GM23338 (cell line): ENCODE results near the gene GNB2. TPM values are rescaled to one million over a fixed set of nuclear protein-coding genes. Genes with fewer than 3 reads are reported as not detected.

ENCODE experiments used
- ATAC-seq: fragments of 200-7000 bp; cut with Tn5 transposase; 3 replicates; pipeline ENCODE4 v1.9.1; 2020
- DNase-seq: peaks from one replicate; pipeline ENCODE4 v3.0.0-alpha.2; 2015; ENCODE audit warnings: low spot score
- H2AFZ ChIP-seq: fragments of 200-600 bp; sonication (generic); 2 replicates; pipeline ENCODE4 v1.8.0; 2016; ENCODE audit warnings: antibody characterized with exemption, mild to moderate bottlenecking, moderate library complexity
- H3F3A ChIP-seq: fragments of 200-600 bp; sonication (generic); replicated peaks from 2 replicates; pipeline ENCODE4 v1.8.0; 2017; ENCODE audit warnings: antibody characterized with exemption, mixed run types, low read depth
- H3K27ac ChIP-seq: fragments of 200-600 bp; sonication (generic); 2 replicates; pipeline ENCODE4 v1.6.1; 2016; ENCODE audit warnings: low read depth
- H3K27me3 ChIP-seq: fragments of 200-600 bp; sonication (generic); 2 replicates; pipeline ENCODE4 v1.8.0; 2016; ENCODE audit warnings: mild to moderate bottlenecking, mixed run types, moderate library complexity; ENCODE audit not compliant: insufficient read depth
- H3K36me3 ChIP-seq: fragments of 200-600 bp; sonication (generic); 2 replicates; pipeline ENCODE4 v1.8.0; 2016; ENCODE audit warnings: mild to moderate bottlenecking; ENCODE audit not compliant: insufficient read depth
- H3K4me1 ChIP-seq: fragments of 200-600 bp; sonication (generic); 2 replicates; pipeline ENCODE4 v1.8.0; 2016; ENCODE audit warnings: mild to moderate bottlenecking, moderate library complexity; ENCODE audit not compliant: insufficient read depth
- H3K4me2 ChIP-seq: fragments of 200-600 bp; sonication (generic); 2 replicates; pipeline ENCODE4 v1.7.1; 2017; ENCODE audit warnings: mixed run types
- H3K4me3 ChIP-seq: fragments of 200-600 bp; sonication (generic); 2 replicates; pipeline ENCODE4 v1.6.1; 2016; ENCODE audit warnings: mixed run types
- H3K79me2 ChIP-seq: fragments of 200-600 bp; sonication (generic); replicated peaks from 2 replicates; pipeline ENCODE4 v1.8.0; 2017; ENCODE audit warnings: mild to moderate bottlenecking; ENCODE audit not compliant: insufficient read depth
- H3K9me2 ChIP-seq: fragments of 200-600 bp; sonication (generic); 2 replicates; pipeline ENCODE4 v1.8.0; 2017; ENCODE audit not compliant: insufficient read depth
- H4K20me1 ChIP-seq: fragments of 200-600 bp; sonication (generic); replicated peaks from 2 replicates; pipeline ENCODE4 v1.8.0; 2017; ENCODE audit warnings: mild to moderate bottlenecking; ENCODE audit not compliant: insufficient read depth
- H3K27ac Mint-ChIP-seq: 2 replicates; pipeline ENCODE4 v1.8.0; 2020; ENCODE audit warnings: inconsistent platforms, mild to moderate bottlenecking, moderate library complexity, mixed read lengths
- H3K27me3 Mint-ChIP-seq: 3 replicates; pipeline ENCODE4 v1.8.0; 2022; ENCODE audit warnings: low read depth, mild to moderate bottlenecking, moderate library complexity, mixed read lengths, inconsistent platforms; ENCODE audit not compliant: insufficient read depth, poor library complexity
- H3K36me3 Mint-ChIP-seq: 3 replicates; pipeline ENCODE4 v1.8.0; 2021; ENCODE audit warnings: low read depth, mild to moderate bottlenecking, inconsistent platforms, moderate library complexity, mixed read lengths
- H3K4me1 Mint-ChIP-seq: 3 replicates; pipeline ENCODE4 v1.8.0; 2020; ENCODE audit warnings: mild to moderate bottlenecking, inconsistent platforms, mixed read lengths
- H3K4me3 Mint-ChIP-seq: 3 replicates; pipeline ENCODE4 v1.8.0; 2021; ENCODE audit warnings: moderate library complexity, mild to moderate bottlenecking, inconsistent platforms, mixed read lengths
- H3K9me3 Mint-ChIP-seq: 3 replicates; pipeline ENCODE4 v1.8.0; 2020; ENCODE audit warnings: moderate library complexity, mild to moderate bottlenecking, inconsistent platforms, mixed read lengths
- CREB1 ChIP-seq: fragments of 250-450 bp; sonication (Bioruptor Pico); IDR thresholded peaks from 2 replicates; pipeline ENCODE4 v1.5.0; 2020; ENCODE audit warnings: low read depth, mild to moderate bottlenecking, moderate library complexity
- CTCF ChIP-seq, 2 experiments: fragments of 200-600 bp in 1 of 2; sonication (generic) in 1 of 2; conservative IDR thresholded peaks; 2 replicates each; pipeline versions ENCODE4 v1.5.1 to v1.6.1; 2016 to 2017; ENCODE audit warnings: antibody characterized with exemption in 2 of 2, low read depth in 2 of 2, mild to moderate bottlenecking in 2 of 2, moderate library complexity in 1 of 2
- EZH2 ChIP-seq: fragments of 200-600 bp; sonication (generic); IDR thresholded peaks from one replicate; pipeline ENCODE4 v1.8.0; 2017; ENCODE audit warnings: antibody characterized with exemption, mild to moderate bottlenecking, low read depth; ENCODE audit not compliant: unreplicated experiment
- JUNB ChIP-seq: IDR thresholded peaks from one replicate; pipeline ENCODE4 v1.6.1; 2016; ENCODE audit warnings: antibody characterized with exemption; ENCODE audit not compliant: unreplicated experiment
- polyA plus RNA-seq: library from polyadenylated mRNA; unstranded; fragments of >200 nt; fragmentation: Nextera tagmentation; extraction: Ambion mirVana; gene quantifications from 2 replicates; pipeline ENCODE4 v1.2.1, GENCODE V29; 2016
- total RNA-seq: library from RNA; depleted of rRNA; stranded (reverse); fragments of >200 nt; shearing (Covaris generic); gene quantifications from 2 replicates; pipeline ENCODE4 v1.2.3, GENCODE V29; 2014
- TF ChIP-seq, protein P1 (sequence below): fragments of 250-450 bp; sonication (Bioruptor Pico); IDR thresholded peaks from 2 replicates; pipeline ENCODE4 v1.5.0; 2020; ENCODE audit warnings: mild to moderate bottlenecking, moderate library complexity

Gene GNB2
- total and polyA plus RNA-seq, 2 experiments from 2014 or later = 112 to 153 TPM

GRCh38 chr7:100692578-100692961 is 19.0 kb downstream of the GNB2 start (continued):
- TF ChIP-seq, protein P1, sequence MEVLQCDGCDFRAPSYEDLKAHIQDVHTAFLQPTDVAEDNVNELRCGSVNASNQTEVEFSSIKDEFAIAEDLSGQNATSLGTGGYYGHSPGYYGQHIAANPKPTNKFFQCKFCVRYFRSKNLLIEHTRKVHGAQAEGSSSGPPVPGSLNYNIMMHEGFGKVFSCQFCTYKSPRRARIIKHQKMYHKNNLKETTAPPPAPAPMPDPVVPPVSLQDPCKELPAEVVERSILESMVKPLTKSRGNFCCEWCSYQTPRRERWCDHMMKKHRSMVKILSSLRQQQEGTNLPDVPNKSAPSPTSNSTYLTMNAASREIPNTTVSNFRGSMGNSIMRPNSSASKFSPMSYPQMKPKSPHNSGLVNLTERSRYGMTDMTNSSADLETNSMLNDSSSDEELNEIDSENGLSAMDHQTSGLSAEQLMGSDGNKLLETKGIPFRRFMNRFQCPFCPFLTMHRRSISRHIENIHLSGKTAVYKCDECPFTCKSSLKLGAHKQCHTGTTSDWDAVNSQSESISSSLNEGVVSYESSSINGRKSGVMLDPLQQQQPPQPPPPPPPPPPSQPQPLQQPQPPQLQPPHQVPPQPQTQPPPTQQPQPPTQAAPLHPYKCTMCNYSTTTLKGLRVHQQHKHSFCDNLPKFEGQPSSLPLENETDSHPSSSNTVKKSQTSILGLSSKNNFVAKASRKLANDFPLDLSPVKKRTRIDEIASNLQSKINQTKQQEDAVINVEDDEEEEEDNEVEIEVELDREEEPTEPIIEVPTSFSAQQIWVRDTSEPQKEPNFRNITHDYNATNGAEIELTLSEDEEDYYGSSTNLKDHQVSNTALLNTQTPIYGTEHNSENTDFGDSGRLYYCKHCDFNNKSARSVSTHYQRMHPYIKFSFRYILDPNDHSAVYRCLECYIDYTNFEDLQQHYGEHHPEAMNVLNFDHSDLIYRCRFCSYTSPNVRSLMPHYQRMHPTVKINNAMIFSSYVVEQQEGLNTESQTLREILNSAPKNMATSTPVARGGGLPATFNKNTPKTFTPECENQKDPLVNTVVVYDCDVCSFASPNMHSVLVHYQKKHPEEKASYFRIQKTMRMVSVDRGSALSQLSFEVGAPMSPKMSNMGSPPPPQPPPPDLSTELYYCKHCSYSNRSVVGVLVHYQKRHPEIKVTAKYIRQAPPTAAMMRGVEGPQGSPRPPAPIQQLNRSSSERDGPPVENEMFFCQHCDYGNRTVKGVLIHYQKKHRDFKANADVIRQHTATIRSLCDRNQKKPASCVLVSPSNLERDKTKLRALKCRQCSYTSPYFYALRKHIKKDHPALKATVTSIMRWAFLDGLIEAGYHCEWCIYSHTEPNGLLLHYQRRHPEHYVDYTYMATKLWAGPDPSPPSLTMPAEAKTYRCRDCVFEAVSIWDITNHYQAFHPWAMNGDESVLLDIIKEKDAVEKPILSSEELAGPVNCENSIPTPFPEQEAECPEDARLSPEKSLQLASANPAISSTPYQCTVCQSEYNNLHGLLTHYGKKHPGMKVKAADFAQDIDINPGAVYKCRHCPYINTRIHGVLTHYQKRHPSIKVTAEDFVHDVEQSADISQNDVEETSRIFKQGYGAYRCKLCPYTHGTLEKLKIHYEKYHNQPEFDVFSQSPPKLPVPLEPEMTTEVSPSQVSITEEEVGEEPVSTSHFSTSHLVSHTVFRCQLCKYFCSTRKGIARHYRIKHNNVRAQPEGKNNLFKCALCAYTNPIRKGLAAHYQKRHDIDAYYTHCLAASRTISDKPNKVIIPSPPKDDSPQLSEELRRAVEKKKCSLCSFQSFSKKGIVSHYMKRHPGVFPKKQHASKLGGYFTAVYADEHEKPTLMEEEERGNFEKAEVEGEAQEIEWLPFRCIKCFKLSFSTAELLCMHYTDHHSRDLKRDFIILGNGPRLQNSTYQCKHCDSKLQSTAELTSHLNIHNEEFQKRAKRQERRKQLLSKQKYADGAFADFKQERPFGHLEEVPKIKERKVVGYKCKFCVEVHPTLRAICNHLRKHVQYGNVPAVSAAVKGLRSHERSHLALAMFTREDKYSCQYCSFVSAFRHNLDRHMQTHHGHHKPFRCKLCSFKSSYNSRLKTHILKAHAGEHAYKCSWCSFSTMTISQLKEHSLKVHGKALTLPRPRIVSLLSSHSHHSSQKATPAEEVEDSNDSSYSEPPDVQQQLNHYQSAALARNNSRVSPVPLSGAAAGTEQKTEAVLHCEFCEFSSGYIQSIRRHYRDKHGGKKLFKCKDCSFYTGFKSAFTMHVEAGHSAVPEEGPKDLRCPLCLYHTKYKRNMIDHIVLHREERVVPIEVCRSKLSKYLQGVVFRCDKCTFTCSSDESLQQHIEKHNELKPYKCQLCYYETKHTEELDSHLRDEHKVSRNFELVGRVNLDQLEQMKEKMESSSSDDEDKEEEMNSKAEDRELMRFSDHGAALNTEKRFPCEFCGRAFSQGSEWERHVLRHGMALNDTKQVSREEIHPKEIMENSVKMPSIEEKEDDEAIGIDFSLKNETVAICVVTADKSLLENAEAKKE = no peak
- TF ChIP-seq CTCF (conservative IDR thresholded peaks at IDR 0.05; ENCODE audit: low read depth in 2 of 2) (no peak), JUNB (no peak), EZH2 (no peak)

DNA sequence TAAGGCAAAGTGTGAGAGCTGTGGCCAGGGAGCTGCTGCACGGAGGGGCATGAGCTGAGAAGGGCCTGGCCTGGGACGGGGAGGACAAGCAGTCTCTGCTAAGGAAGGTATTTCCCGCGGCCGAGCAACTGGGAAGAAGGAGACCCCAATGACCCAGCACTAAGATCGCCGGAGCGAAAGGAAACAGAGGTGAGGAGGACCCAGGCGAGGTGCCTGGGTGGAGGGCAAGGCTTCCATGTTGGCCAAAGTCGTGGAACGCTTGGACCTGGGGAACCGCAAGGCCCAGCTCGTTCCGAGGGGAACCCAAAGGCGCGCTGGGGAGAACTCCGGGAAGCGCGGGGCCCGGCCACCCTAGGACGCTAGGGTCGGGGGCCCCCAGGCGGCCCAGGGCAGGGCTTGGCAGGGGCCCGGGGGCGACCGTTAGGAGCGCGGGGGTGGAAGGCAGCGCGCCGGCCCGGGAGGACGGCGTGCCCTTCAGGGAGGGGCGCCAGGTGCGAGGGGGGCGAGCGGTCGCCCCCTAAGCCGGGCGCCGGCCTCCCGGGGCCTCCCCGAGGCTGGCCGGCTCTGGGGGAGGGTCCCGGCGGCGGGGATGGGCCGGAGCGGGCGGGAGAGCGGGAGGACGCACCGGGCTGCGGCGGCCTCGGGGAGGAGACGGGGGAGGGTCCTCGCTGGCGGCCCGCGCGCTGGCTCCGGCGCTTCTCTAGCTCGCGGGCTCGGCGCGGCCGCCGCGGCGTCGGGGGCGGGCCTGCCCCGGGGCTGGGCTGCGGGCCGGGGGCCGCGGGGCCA is 20.0 kb downstream of the GNB2 start:
- Histone ChIP-seq H2AFZ (no peak overlapping the region), H3K79me2 (peaks cover 59% of the 10 kb centered on the region), H3K27me3 (no peaks in the 10 kb centered on the region), H3K9me2 (no peaks in the 10 kb centered on the region), H4K20me1 (peaks cover 37% of the 10 kb centered on the region), H3K4me2 (peak overlapping the region; percentile 98), H3F3A (peaks cover 25% of the 10 kb centered on the region), H3K4me1 (peaks cover 22% of the 10 kb centered on the region), H3K4me3 (peak overlapping the region; percentile 96), H3K27ac (peak overlapping the region; percentile 64; the same call in 1 of the 2 replicates), H3K36me3 (peaks cover 4% of the 10 kb centered on the region; the same call in 1 of the 2 replicates)
- peaks cover 30% of the 10 kb centered on the region for H3K36me3 Mint-ChIP-seq
- DNase-seq = peak; percentile 41
- no peak for TF ChIP-seq EZH2
- no peak for TF ChIP-seq CREB1 (CRISPR knock-in tag)
- peaks cover 42% of the 10 kb centered on the region for H3K4me1 Mint-ChIP-seq
- no peak; the same call in 2 of the 3 replicates for ATAC-seq
- H3K27me3 Mint-ChIP-seq = peaks cover 24% of the 10 kb centered on the region
- H3K27ac Mint-ChIP-seq = peak overlapping the region; percentile 97
- H3K9me3 Mint-ChIP-seq = peaks cover 8% of the 10 kb centered on the region; the same call in 2 of the 3 replicates
- peak overlapping the region; percentile 96 for H3K4me3 Mint-ChIP-seq
